CD4-positive, alpha-beta T cell treated with Interleukin-21 for 1 hour (primary cell): ENCODE results near the gene TBX3.
"Not testable (repeated sequence)": the region's sequence is repeated elsewhere in the genome, so short reads cannot be mapped to it uniquely, and the experiment has no call there.

ENCODE experiments used
- DNase-seq: peaks from one replicate; pipeline ENCODE4 v3.0.0-alpha.2; 2020

Gene TBX3

GRCh38 chr12:114684098-114684869 is at the start of gene TBX3:
Gene TBX3, minus strand, starts transcription at chr12:114684175. Its CDS starts 975 bp downstream, at chr12:114683200.
- DNase-seq = peak; percentile 28

GRCh38 chr12:114732426-114733030 is 48.6 kb upstream of the TBX3 start:
- no peak for DNase-seq

- DNase-seq = no peak
Measured at GRCh38 chr12:114729731-114730130, 45.8 kb upstream of the TBX3 start.

GRCh38 chr12:114726092-114726710 is 42.2 kb upstream of the TBX3 start:
- DNase-seq = no peak

GRCh38 chr12:114722176-114722575 is 38.2 kb upstream of the TBX3 start:
- DNase-seq = not testable (repeated sequence)

GRCh38 chr12:114721266-114721665 is 37.3 kb upstream of the TBX3 start:
- DNase-seq = no peak

GRCh38 chr12:114713466-114714215 is 29.7 kb upstream of the TBX3 start:
- no peak for DNase-seq

- no peak for DNase-seq
Measured at GRCh38 chr12:114711689-114712152, 27.7 kb upstream of the TBX3 start.

GRCh38 chr12:114710151-114710550 is 26.2 kb upstream of the TBX3 start:
- no peak for DNase-seq

- no peak for DNase-seq
Measured at GRCh38 chr12:114709112-114709511, 25.1 kb upstream of the TBX3 start.

GRCh38 chr12:114708598-114708997 is 24.6 kb upstream of the TBX3 start:
- not testable (repeated sequence) for DNase-seq

- no peak for DNase-seq
Measured at GRCh38 chr12:114704096-114704495, 20.1 kb upstream of the TBX3 start.

- no peak for DNase-seq
Measured at GRCh38 chr12:114703060-114703493, 19.1 kb upstream of the TBX3 start.

- DNase-seq = no peak
Measured at GRCh38 chr12:114702462-114702861, 18.5 kb upstream of the TBX3 start.

GRCh38 chr12:114701553-114701952 is 17.6 kb upstream of the TBX3 start:
- DNase-seq = no peak

- DNase-seq = no peak
Measured at GRCh38 chr12:114701104-114701414, 17.1 kb upstream of the TBX3 start.

- no peak for DNase-seq
Measured at GRCh38 chr12:114700392-114701103, 16.6 kb upstream of the TBX3 start.

GRCh38 chr12:114698566-114699163 is 14.7 kb upstream of the TBX3 start:
- no peak for DNase-seq

- DNase-seq = no peak
Measured at GRCh38 chr12:114697741-114698565, 14.0 kb upstream of the TBX3 start.

GRCh38 chr12:114697243-114697716 is 13.3 kb upstream of the TBX3 start:
- no peak for DNase-seq
